Measurements from ENCODE around the gene SPATA32. TPM values are rescaled to one million over a fixed set of nuclear protein-coding genes. Genes with fewer than 3 reads are reported as not detected.

The SPATA32 gene
- total RNA-seq, 1 donor from 2014 or later, result not detected

DNA sequence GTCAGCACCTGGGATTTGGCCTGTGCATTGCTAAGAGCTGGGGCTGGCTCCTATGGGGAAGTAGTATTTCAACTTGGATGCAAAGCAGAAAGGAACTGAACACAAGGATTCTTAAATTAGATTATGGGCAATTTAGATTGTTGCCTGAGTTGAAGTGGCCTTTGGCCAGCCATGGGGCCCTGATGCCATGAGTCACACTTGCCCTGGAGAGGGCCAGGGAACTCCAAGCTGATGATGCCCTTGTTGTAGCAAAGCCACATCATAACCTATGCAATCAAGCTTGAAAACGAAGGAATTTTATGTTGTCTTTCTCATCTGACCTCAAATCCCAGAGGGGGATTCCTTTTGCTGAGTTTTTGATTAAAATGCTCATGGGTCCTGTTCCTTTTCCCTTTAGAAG lies 3.9 kb upstream of the SPATA32 start:
- H3K27ac Mint-ChIP-seq, result no peak overlapping the region
- H3K4me3 Mint-ChIP-seq, result no peak overlapping the region
- H3K4me1 Mint-ChIP-seq, result peaks cover 3% of the 10 kb centered on the region
- no peak for DNase-seq (ENCODE audit: low spot score in 2 of 2, unreplicated experiment in 2 of 2)
- H3K27me3 Mint-ChIP-seq (ENCODE audit: low read depth), result no peaks in the 10 kb centered on the region
- no peaks in the 10 kb centered on the region for H3K9me3 Mint-ChIP-seq
- TF ChIP-seq CTCF (IDR thresholded peaks at IDR 0.05; ENCODE audit: unreplicated experiment), result no peak
- peaks cover 17% of the 10 kb centered on the region for H3K36me3 Mint-ChIP-seq

DNA sequence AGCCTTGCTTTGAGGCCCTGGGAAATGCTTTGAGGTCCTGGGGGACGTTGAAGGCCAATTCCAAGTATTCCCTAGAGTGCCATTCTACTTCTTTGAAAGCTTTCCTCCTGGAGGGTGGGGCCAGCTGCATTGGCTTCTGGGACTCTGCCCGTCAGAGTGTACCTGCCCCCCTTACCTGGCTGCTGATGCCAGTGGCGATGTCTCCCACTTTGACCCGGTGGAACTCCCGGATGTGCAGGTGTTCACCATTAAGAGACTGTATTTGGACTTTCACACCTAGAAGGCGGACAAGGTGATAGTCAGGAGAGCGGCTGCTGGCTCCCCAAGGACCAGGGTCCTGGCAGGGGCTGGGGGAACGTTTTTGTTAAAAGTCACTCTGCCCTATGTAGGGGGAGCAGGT lies 3.1 kb upstream of the SPATA32 start:
- Mint-ChIP-seq H3K27me3 (ENCODE audit: low read depth) (no peaks in the 10 kb centered on the region), H3K36me3 (peaks cover 14% of the 10 kb centered on the region), H3K27ac (no peak overlapping the region), H3K9me3 (no peaks in the 10 kb centered on the region), H3K4me1 (peaks cover 3% of the 10 kb centered on the region), H3K4me3 (no peak overlapping the region)
- no peak for DNase-seq (ENCODE audit: low spot score in 2 of 2, unreplicated experiment in 2 of 2)
- TF ChIP-seq CTCF (IDR thresholded peaks at IDR 0.05; ENCODE audit: unreplicated experiment), result no peak

DNA sequence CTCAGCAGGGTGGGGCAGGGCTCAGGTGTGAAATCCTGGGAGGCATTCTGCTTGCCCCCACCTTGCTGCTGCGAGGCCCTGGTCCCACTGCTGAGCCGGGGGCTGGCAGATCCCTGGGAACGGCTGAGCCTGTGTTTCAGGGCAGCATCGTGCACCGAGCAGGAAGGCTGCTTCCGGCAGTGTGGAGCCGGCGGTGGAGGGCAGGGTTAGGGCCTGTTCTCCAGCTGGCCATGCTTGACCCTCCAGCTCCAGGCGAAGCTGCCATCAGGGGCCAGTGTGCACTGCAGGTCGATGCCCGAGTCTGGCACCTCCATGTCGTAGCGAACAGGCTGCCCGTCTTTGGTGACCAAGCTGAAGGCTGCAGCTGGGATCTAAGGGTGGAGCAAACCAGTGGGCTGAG lies 2.5 kb upstream of the SPATA32 start:
- H3K27ac Mint-ChIP-seq, result no peak overlapping the region
- DNase-seq (ENCODE audit: low spot score in 2 of 2, unreplicated experiment in 2 of 2), result no peak

GRCh38 chr17:45263477-45263860 lies 1.6 kb upstream of the SPATA32 start:
- H3K27ac Mint-ChIP-seq, result no peak overlapping the region
- no peaks in the 10 kb centered on the region for H3K9me3 Mint-ChIP-seq
- no peak for TF ChIP-seq CTCF (IDR thresholded peaks at IDR 0.05; ENCODE audit: unreplicated experiment)
- peaks cover 3% of the 10 kb centered on the region for H3K4me1 Mint-ChIP-seq
- no peak for DNase-seq (ENCODE audit: low spot score in 2 of 2, unreplicated experiment in 2 of 2)
- no peaks in the 10 kb centered on the region for H3K27me3 Mint-ChIP-seq (ENCODE audit: low read depth)
- peaks cover 7% of the 10 kb centered on the region for H3K36me3 Mint-ChIP-seq
- no peak overlapping the region for H3K4me3 Mint-ChIP-seq

More for the DNA sequence above, 2.5 kb upstream of the SPATA32 start:
- Mint-ChIP-seq H3K36me3 (peaks cover 10% of the 10 kb centered on the region), H3K9me3 (no peaks in the 10 kb centered on the region), H3K4me3 (no peak overlapping the region), H3K4me1 (peaks cover 3% of the 10 kb centered on the region), H3K27me3 (ENCODE audit: low read depth) (no peaks in the 10 kb centered on the region)
- TF ChIP-seq CTCF (IDR thresholded peaks at IDR 0.05; ENCODE audit: unreplicated experiment), result no peak

DNA sequence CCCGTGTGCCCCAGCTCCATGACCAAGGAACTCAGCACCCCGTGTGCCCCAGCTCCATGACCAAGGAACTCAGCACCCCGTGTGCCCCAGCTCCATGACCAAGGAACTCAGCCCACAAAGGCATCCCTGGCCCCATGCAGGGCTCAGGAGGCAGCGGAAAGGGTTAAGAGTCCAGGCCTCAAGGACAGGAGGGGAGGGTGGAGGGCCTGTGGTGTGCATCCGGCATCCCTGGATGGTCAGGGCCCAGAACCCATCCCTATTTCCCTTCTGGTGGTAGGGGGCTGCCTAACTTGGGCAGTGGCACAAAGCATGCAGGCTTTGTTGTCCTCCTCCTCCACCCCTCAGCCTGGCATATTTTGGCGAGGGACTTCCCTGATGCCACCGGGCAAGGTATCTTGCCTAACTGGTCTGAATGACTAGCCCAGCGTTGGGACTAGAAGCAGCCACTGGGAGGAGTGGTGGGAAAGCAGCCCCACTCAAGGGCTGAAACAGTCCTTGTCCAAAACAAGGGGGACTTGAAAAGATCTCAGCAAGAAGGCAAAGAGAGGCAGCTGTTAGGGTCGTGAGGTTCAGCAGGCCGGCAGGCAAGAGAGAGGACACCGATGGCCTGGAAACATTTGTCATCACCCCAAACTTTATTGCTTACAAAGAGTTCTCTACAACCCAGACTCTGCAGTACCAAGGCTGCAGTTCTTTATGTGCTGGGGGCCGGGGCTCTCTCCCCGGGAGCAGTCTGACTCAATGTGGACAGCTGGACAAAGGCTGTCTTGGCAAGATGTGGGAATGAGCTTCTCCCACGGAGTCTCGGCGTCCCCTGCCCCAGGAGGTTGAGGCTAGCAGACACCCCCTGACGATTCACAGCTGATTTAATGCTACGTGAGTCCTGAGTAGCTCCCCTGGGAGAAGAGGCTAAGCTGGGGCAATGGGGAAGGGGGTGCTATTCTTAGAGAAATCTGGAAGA lies 902 bp upstream of the SPATA32 start:
- DNase-seq (ENCODE audit: low spot score in 2 of 2, unreplicated experiment in 2 of 2), result no peak
- H3K36me3 Mint-ChIP-seq, result peaks cover 7% of the 10 kb centered on the region
- H3K4me3 Mint-ChIP-seq, result peak overlapping the region; percentile 70
- H3K27me3 Mint-ChIP-seq (ENCODE audit: low read depth), result no peaks in the 10 kb centered on the region
- no peak overlapping the region for H3K27ac Mint-ChIP-seq
- H3K4me1 Mint-ChIP-seq, result peaks cover 3% of the 10 kb centered on the region
- TF ChIP-seq CTCF (IDR thresholded peaks at IDR 0.05; ENCODE audit: unreplicated experiment), result no peak
- no peaks in the 10 kb centered on the region for H3K9me3 Mint-ChIP-seq

Data from mesothelial cell of epicardium (in vitro differentiated cells).